Measurements from ENCODE around the gene CEP170.

DNA sequence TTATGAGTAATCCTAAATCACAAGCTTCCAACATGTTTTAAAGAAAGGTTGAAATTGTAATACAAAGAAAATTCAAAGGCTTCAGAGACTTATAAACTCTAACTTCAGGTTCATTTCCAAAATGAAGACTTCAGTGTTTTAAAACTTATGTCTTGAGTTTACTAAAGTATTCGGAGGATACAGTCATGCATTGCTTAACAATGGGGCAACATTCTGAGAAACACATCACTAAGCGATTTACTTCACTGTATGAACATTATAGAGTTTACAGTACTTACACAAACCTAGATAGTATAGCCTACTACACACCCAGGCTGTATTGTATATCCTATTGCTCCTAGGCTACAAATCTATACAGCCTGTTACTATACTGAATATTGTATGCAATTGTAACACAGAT is 38.3 kb downstream of the CEP170 start:
- TF ChIP-seq, protein P1, sequence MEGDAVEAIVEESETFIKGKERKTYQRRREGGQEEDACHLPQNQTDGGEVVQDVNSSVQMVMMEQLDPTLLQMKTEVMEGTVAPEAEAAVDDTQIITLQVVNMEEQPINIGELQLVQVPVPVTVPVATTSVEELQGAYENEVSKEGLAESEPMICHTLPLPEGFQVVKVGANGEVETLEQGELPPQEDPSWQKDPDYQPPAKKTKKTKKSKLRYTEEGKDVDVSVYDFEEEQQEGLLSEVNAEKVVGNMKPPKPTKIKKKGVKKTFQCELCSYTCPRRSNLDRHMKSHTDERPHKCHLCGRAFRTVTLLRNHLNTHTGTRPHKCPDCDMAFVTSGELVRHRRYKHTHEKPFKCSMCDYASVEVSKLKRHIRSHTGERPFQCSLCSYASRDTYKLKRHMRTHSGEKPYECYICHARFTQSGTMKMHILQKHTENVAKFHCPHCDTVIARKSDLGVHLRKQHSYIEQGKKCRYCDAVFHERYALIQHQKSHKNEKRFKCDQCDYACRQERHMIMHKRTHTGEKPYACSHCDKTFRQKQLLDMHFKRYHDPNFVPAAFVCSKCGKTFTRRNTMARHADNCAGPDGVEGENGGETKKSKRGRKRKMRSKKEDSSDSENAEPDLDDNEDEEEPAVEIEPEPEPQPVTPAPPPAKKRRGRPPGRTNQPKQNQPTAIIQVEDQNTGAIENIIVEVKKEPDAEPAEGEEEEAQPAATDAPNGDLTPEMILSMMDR (IDR thresholded peaks at IDR 0.05; ENCODE audit: low read length), result no peak
- no peak for TF ChIP-seq EZH2 (IDR thresholded peaks at IDR 0.05; ENCODE audit: borderline replicate concordance, low read length)
